PC-3 (cell line): ENCODE measurements around the gene ZMAT2. TPM values are rescaled to one million over a fixed set of nuclear protein-coding genes. Genes with fewer than 3 reads are reported as not detected.

ENCODE experiments used
- ATAC-seq: fragments of 200-7000 bp; cut with Tn5 transposase; 2 replicates; pipeline ENCODE4 v1.9.1; 2020; ENCODE audit warnings: mild to moderate bottlenecking, moderate library complexity
- BruUV-seq: library from RNA; stranded (reverse); fragments of 400-500 nt; replicated peaks from 2 replicates; lab custom pipeline; 2021; lab: Mats Ljungman, UMichigan
- CTCF ChIA-PET: fragments of 300-600 bp; sonication (Branson Sonifier 250); formaldehyde crosslinking; loops from one replicate; lab custom pipeline; 2022; ENCODE audit warnings: antibody characterized with exemption; lab: Charles Lee
- POLR2A ChIA-PET: fragments of 300-600 bp; sonication (Branson Sonifier 250); formaldehyde crosslinking; loops from one replicate; lab custom pipeline; 2022; ENCODE audit warnings: antibody characterized with exemption; ENCODE audit not compliant: unreplicated experiment; lab: Charles Lee
- DNase-seq: peaks from one replicate; pipeline ENCODE4 v3.0.0-alpha.2; 2015
- H2AFZ ChIP-seq: fragments of 300-600 bp; sonication (generic); 2 replicates; pipeline ENCODE4 v1.6.0; 2016; ENCODE audit warnings: antibody characterized with exemption, low read length
- H3F3A ChIP-seq: fragments of 300-600 bp; sonication (generic); one replicate; pipeline ENCODE4 v1.6.0; 2017; ENCODE audit warnings: antibody characterized with exemption, low read length, control low read depth, mild to moderate bottlenecking; ENCODE audit not compliant: unreplicated experiment
- H3K27ac ChIP-seq: fragments of 300-600 bp; sonication (generic); 2 replicates; pipeline ENCODE4 v1.5.1; 2016; ENCODE audit warnings: mild to moderate bottlenecking, low read length
- H3K27me3 ChIP-seq: fragments of 300-600 bp; sonication (generic); 2 replicates; pipeline ENCODE4 v1.6.1; 2016; ENCODE audit warnings: low read length, mixed read lengths
- H3K36me3 ChIP-seq: fragments of 300-600 bp; sonication (generic); 2 replicates; pipeline ENCODE4 v1.6.1; 2016; ENCODE audit warnings: low read depth, mixed run types, low read length, mixed read lengths
- H3K4me1 ChIP-seq: fragments of 300-600 bp; sonication (generic); 2 replicates; pipeline ENCODE4 v1.5.1; 2016; ENCODE audit warnings: low read length; ENCODE audit not compliant: insufficient read depth
- H3K4me2 ChIP-seq: fragments of 300-600 bp; sonication (generic); 2 replicates; pipeline ENCODE4 v1.6.0; 2016; ENCODE audit warnings: low read length
- H3K4me3 ChIP-seq: fragments of 300-600 bp; sonication (generic); 2 replicates; pipeline ENCODE4 v1.5.1; 2016; ENCODE audit warnings: mild to moderate bottlenecking, low read length, mixed read lengths
- H3K79me2 ChIP-seq: fragments of 300-600 bp; sonication (generic); 2 replicates; pipeline ENCODE4 v1.6.1; 2017; ENCODE audit warnings: low read length, mixed read lengths
- H3K9ac ChIP-seq: fragments of 300-600 bp; sonication (generic); 2 replicates; pipeline ENCODE4 v1.6.0; 2016; ENCODE audit warnings: mild to moderate bottlenecking, low read length
- H3K9me2 ChIP-seq: fragments of 300-600 bp; sonication (generic); replicated peaks from 2 replicates; pipeline ENCODE4 v1.6.1; 2016; ENCODE audit warnings: mixed run types, low read length, mixed read lengths
- H3K9me3 ChIP-seq: fragments of 300-600 bp; sonication (generic); 2 replicates; pipeline ENCODE4 v1.6.1; 2016; ENCODE audit warnings: low read length, mixed read lengths
- H4K20me1 ChIP-seq: fragments of 300-600 bp; sonication (generic); 2 replicates; pipeline ENCODE4 v1.6.1; 2016; ENCODE audit warnings: low read length, mixed read lengths
- EZH2 ChIP-seq: fragments of 300-600 bp; sonication (generic); IDR thresholded peaks from one replicate; pipeline ENCODE4 v1.6.1; 2017; ENCODE audit warnings: antibody characterized with exemption, mild to moderate bottlenecking, low read length; ENCODE audit not compliant: unreplicated experiment
- EZH2phosphoT487 ChIP-seq: fragments of 300-600 bp; sonication (generic); IDR thresholded peaks from 2 replicates; pipeline ENCODE4 v1.6.1; 2018; ENCODE audit warnings: mild to moderate bottlenecking, antibody characterized with exemption, low read length, borderline replicate concordance
- intact Hi-C: fragments of 100-400 bp; cut with micrococcal nuclease; formaldehyde crosslinking; loops from 2 replicates; pipeline ENCODE4 v1.9.0; 2023
- total RNA-seq: library from RNA; depleted of rRNA; stranded (reverse); fragments of >200 nt; gene quantifications from 2 replicates; pipeline ENCODE4 v1.2.3, GENCODE V29; 2014
- TF ChIP-seq, protein P1 (sequence below): fragments of 300-600 bp; sonication (generic); conservative IDR thresholded peaks from 2 replicates; pipeline ENCODE4 v1.5.1; 2017; ENCODE audit warnings: antibody characterized with exemption, low read depth, mild to moderate bottlenecking, low read length

The ZMAT2 gene
- total RNA-seq, 1 experiment from 2014 or later, result 28.2 TPM

- Histone ChIP-seq H3K9ac (peak within 1 kb of the TSS; percentile 96), H2AFZ (peak within 1 kb of the TSS; percentile 82), H3K27me3 (no peaks in the 10 kb centered on the region), H3K9me2 (no peaks in the 10 kb centered on the region), H3K4me2 (peak within 1 kb of the TSS; percentile 85), H3K36me3 (peaks cover 10% of the 10 kb centered on the region; the same call in 1 of the 2 replicates), H3F3A (no peaks in the 10 kb centered on the region), H3K9me3 (no peaks in the 10 kb centered on the region), H3K4me3 (peak within 1 kb of the TSS; percentile 92), H4K20me1 (no peaks in the 10 kb centered on the region), H3K27ac (peak within 1 kb of the TSS; percentile 71), H3K4me1 (peaks cover 7% of the 10 kb centered on the region; the same call in 1 of the 2 replicates), H3K79me2 (peaks cover 62% of the 10 kb centered on the region)
- peak; percentile 94 for ATAC-seq
- TF ChIP-seq, protein P1, sequence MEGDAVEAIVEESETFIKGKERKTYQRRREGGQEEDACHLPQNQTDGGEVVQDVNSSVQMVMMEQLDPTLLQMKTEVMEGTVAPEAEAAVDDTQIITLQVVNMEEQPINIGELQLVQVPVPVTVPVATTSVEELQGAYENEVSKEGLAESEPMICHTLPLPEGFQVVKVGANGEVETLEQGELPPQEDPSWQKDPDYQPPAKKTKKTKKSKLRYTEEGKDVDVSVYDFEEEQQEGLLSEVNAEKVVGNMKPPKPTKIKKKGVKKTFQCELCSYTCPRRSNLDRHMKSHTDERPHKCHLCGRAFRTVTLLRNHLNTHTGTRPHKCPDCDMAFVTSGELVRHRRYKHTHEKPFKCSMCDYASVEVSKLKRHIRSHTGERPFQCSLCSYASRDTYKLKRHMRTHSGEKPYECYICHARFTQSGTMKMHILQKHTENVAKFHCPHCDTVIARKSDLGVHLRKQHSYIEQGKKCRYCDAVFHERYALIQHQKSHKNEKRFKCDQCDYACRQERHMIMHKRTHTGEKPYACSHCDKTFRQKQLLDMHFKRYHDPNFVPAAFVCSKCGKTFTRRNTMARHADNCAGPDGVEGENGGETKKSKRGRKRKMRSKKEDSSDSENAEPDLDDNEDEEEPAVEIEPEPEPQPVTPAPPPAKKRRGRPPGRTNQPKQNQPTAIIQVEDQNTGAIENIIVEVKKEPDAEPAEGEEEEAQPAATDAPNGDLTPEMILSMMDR, result no peak
- no peak for TF ChIP-seq EZH2phosphoT487
- ChIA-PET CTCF (interaction anchor here (0.5 to 0.7 kb wide), 2 partner anchors 31 to 144 kb away, joined by 3 read pairs; partner anchors contain the start of gene EIF4EBP3), POLR2A (interaction anchor here (0.5 to 0.9 kb wide), 7 partner anchors 9 to 346 kb away, joined by 4 to 8 read pairs (median 4); partner anchors contain the start of gene ZMAT2)
- BruUV-seq, result no TSS peak
- intact Hi-C loops, result loop anchor here (1.0 kb wide), 3 partner anchors 27 to 44 kb away; partner anchors contain the start of genes IK, NDUFA2 and WDR55
- DNase-seq, result peak; percentile 94
Observed at GRCh38 chr5:140690941-140691924, 9.0 kb upstream of the ZMAT2 start, which contains the start of the genes HARS1 and HARS2. HARS1 (minus strand) TSS chr5:140691370; CDS start chr5:140691304, 66 bp downstream. HARS2 (plus strand) TSS chr5:140691455; CDS start chr5:140691649, 194 bp downstream.

DNA sequence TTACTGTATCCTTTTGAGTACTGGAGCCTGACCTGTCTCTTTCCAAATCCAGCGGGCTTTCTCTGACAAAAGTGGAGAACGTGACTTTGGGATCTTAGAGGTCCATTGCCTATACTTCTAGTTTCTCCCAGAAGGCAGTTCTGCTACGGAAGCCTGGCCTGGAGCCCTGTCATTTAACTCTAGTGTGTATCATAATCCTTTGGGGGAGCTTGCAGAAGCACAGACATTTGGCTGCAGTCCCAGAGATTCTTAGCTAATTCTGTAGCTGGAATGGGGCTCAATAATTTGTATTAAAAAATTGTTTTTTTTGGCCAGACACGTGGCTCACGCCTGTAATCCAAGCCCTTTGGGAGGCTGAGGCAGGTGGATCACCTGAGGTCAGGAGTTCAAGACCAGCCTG lies 6.0 kb upstream of the ZMAT2 start:
- H3F3A ChIP-seq, result no peaks in the 10 kb centered on the region
- H3K9me3 ChIP-seq, result no peaks in the 10 kb centered on the region
- ATAC-seq (no peak), DNase-seq (no peak)
- no TSS peak for BruUV-seq
- H3K79me2 ChIP-seq, result peaks cover 50% of the 10 kb centered on the region
- no peaks in the 10 kb centered on the region for H4K20me1 ChIP-seq
- no peak overlapping the region for H3K27ac ChIP-seq
- TF ChIP-seq EZH2phosphoT487, result no peak
- TF ChIP-seq EZH2, result no peak
- TF ChIP-seq, protein P1, result no peak
- H2AFZ ChIP-seq, result no peak overlapping the region
- no peaks in the 10 kb centered on the region for H3K9me2 ChIP-seq
- H3K9ac ChIP-seq, result no peak overlapping the region
- H3K4me3 ChIP-seq, result no peak overlapping the region
- ChIA-PET POLR2A (no interaction called here), CTCF (no interaction called here)
- no peak overlapping the region for H3K4me2 ChIP-seq
- intact Hi-C loops, result no loop called here
- H3K36me3 ChIP-seq, result peaks cover 30% of the 10 kb centered on the region
- no peaks in the 10 kb centered on the region for H3K27me3 ChIP-seq
- H3K4me1 ChIP-seq, result peaks cover 7% of the 10 kb centered on the region; the same call in 1 of the 2 replicates
